Erythroblast (primary cell): ENCODE results near the gene DOCK9.

Source experiments
- GATA1 ChIP-seq: IDR thresholded peaks from 2 replicates; pipeline ENCODE4 v1.6.1; 2011; ENCODE audit warnings: low read depth, mild to moderate bottlenecking, control low read depth, low read length, moderate library complexity
- POLR2A ChIP-seq: IDR thresholded peaks from 2 replicates; pipeline ENCODE4 v1.6.1; 2011; ENCODE audit warnings: mild to moderate bottlenecking, low read length

DNA sequence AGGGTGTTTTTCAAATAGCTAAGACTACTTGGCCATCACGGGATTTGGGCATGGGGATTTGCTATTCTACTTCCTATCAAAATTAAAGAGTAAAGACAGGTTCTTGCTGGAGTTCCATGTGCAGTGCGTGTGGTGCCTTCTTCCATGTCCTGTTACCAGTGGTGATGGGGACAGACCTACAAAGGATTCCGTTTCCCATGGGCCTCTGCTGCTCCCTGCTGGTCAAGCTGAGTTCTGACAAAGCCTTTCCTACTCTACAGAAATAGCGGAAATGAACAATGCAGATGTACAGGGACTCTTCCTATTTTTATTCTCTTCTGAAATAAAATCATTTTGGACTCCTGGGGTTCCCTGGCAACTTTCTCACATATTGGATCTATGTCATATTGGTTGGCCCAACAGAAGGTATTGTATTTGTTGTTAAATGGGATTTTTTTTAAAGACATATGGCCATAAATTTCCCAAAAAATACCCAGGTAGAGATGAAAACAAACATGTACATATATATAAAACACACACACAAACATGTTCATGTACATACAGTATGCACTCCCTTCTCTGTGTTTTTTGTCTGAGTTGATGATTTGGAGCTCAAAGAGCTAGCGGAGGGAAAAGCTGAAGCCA lies 134.9 kb downstream of the DOCK9 start:
- no peak for TF ChIP-seq POLR2A
- TF ChIP-seq GATA1, result no peak
